Cardiac fibroblast (primary cell): Measurements from ENCODE around the gene DMKN.

ENCODE experiments used
- DNase-seq, 2 donors: peaks; one replicate each; pipeline versions ENCODE4 v3.0.0 to v3.0.0-alpha.2; 2010; ENCODE audit warnings: low read depth in 2 of 2
- H3K4me3 ChIP-seq, 2 donors: replicated peaks in 1 of 2; 1 replicate in 1 of 2; 2 replicates in 1 of 2; pipeline ENCODE4 v1.5.1; 2011; ENCODE audit warnings: low read depth in 2 of 2, low read length in 2 of 2, mild to moderate bottlenecking in 2 of 2, moderate library complexity in 1 of 2
- TF ChIP-seq, protein P1 (sequence below): IDR thresholded peaks from one replicate; pipeline ENCODE4 v1.5.1; 2011; ENCODE audit warnings: low read depth, mild to moderate bottlenecking, low read length, inconsistent platforms

DMKN gene

GRCh38 chr19:35559781-35560180, 46.3 kb upstream of the DMKN start:
- no peak overlapping the region for H3K4me3 ChIP-seq
- DNase-seq, result no peak
- TF ChIP-seq, protein P1, sequence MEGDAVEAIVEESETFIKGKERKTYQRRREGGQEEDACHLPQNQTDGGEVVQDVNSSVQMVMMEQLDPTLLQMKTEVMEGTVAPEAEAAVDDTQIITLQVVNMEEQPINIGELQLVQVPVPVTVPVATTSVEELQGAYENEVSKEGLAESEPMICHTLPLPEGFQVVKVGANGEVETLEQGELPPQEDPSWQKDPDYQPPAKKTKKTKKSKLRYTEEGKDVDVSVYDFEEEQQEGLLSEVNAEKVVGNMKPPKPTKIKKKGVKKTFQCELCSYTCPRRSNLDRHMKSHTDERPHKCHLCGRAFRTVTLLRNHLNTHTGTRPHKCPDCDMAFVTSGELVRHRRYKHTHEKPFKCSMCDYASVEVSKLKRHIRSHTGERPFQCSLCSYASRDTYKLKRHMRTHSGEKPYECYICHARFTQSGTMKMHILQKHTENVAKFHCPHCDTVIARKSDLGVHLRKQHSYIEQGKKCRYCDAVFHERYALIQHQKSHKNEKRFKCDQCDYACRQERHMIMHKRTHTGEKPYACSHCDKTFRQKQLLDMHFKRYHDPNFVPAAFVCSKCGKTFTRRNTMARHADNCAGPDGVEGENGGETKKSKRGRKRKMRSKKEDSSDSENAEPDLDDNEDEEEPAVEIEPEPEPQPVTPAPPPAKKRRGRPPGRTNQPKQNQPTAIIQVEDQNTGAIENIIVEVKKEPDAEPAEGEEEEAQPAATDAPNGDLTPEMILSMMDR, result no peak

- TF ChIP-seq, protein P1, result no peak
- no peak overlapping the region for H3K4me3 ChIP-seq
- no peak for DNase-seq
These were observed 45.8 kb upstream of the DMKN start for GRCh38 chr19:35559281-35559659.

GRCh38 chr19:35558400-35559280, 45.2 kb upstream of the DMKN start:
- peak overlapping the region in 1 of 2 donors; percentile 8 for H3K4me3 ChIP-seq
- TF ChIP-seq, protein P1, result no peak
- DNase-seq, result no peak

GRCh38 chr19:35557539-35558399, 44.3 kb upstream of the DMKN start:
- H3K4me3 ChIP-seq, result peak overlapping the region; percentile 42 to 44
- TF ChIP-seq, protein P1, result no peak
- peak; percentile 42 to 63 for DNase-seq

DNA sequence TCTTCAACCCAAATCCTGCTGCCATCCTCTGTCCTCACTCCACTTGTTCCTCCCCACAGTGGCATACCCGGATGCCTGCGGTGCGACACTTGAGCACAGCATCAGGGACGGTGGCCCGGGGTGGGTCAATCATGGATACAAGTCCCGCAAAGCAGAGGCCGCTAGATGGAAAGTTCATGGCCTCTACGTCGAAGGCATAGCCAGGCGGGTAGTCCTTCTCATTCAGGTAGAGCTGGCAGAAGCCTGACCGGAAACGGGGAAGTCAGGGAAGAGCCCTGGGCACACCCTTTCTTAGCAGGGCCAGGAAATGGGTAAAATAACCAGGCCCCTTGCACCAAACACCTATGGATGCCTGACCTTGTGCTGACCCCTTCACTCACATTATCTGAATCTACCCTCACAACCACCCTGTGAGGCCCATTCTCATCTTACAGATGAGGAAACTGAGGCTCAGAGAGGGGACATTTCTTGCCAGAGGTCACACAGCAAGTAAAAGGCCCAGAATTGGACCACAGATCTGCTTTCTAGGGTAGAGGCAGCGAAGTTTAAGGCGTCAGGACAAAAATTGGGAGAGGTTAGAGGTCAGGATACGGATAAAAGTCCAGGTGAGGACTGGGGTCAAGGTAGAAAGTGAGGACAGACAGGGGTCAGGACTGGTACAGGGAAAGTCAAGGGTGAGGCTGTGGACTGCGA, 43.5 kb upstream of the DMKN start:
- DNase-seq, result no peak
- no peak overlapping the region for H3K4me3 ChIP-seq
- TF ChIP-seq, protein P1, result no peak

- DNase-seq, result no peak
- H3K4me3 ChIP-seq, result no peak overlapping the region
- TF ChIP-seq, protein P1, result no peak
These were observed 42.7 kb upstream of the DMKN start for GRCh38 chr19:35556025-35556590.
